ENCODE results near the gene CD79B. TPM values are rescaled to one million over a fixed set of nuclear protein-coding genes. Genes with fewer than 3 reads are reported as not detected.
A peak's percentile ranks its signal among the peaks of the same experiment; 100 is the strongest.

CD79B gene
- total and polyA plus RNA-seq, 2 of the 13 experiments (the other 11 are each of a cell fraction or from before 2014, with no cell fraction given): not detected

- TF ChIP-seq ARID4A (CRISPR knock-in tag; IDR thresholded peaks at IDR 0.05; ENCODE audit: borderline replicate concordance) (no peak), PBX2 (CRISPR knock-in tag; IDR thresholded peaks at IDR 0.05) (no peak), HOMEZ (CRISPR knock-in tag; IDR thresholded peaks at IDR 0.05; ENCODE audit: low read depth) (no peak), DPF2 (CRISPR knock-in tag; IDR thresholded peaks at IDR 0.05; ENCODE audit: borderline replicate concordance, low read depth) (no peak; the same call in 1 of the 2 replicates), GATAD2A (CRISPR knock-in tag; IDR thresholded peaks at IDR 0.05) (no peak), NR2C2 (CRISPR knock-in tag; IDR thresholded peaks at IDR 0.05; ENCODE audit: borderline replicate concordance) (0 out of 2 replicates have a peak, but pooled peaks have one; percentile 31), ZBTB10 (CRISPR knock-in tag; IDR thresholded peaks at IDR 0.05; ENCODE audit: borderline replicate concordance) (no peak), ZNF362 (CRISPR knock-in tag; IDR thresholded peaks at IDR 0.05; ENCODE audit: borderline replicate concordance) (0 out of 2 replicates have a peak, but pooled peaks have one; percentile 26), HOXD1 (CRISPR knock-in tag; IDR thresholded peaks at IDR 0.05) (no peak), FOXK1 (CRISPR knock-in tag; IDR thresholded peaks at IDR 0.05; ENCODE audit: borderline replicate concordance, low read depth) (no peak), NFKB2 (CRISPR knock-in tag; IDR thresholded peaks at IDR 0.05; ENCODE audit: borderline replicate concordance) (0 out of 2 replicates have a peak, but pooled peaks have one; percentile 37), PCBP1 (IDR thresholded peaks at IDR 0.05; ENCODE audit: borderline replicate concordance, low read depth, low read length) (0 out of 2 replicates have a peak, but pooled peaks have one; percentile 57), SIN3B (IDR thresholded peaks at IDR 0.05; ENCODE audit: low read length) (no peak), ZNF343 (CRISPR knock-in tag; IDR thresholded peaks at IDR 0.05) (peak; percentile 69; the same call in 1 of the 2 replicates), ZNF768 (CRISPR knock-in tag; IDR thresholded peaks at IDR 0.05) (peak; percentile 31; the same call in 1 of the 2 replicates)
Measured at GRCh38 chr17:63946440-63947363, 14.6 kb upstream of the CD79B start (continued).
